ENCODE data around the gene ACAD10. TPM values are rescaled to one million over a fixed set of nuclear protein-coding genes. Genes with fewer than 3 reads are reported as not detected.

ACAD10 gene
- total RNA-seq, 1 donor from 2014 or later = 24.0 TPM

DNA sequence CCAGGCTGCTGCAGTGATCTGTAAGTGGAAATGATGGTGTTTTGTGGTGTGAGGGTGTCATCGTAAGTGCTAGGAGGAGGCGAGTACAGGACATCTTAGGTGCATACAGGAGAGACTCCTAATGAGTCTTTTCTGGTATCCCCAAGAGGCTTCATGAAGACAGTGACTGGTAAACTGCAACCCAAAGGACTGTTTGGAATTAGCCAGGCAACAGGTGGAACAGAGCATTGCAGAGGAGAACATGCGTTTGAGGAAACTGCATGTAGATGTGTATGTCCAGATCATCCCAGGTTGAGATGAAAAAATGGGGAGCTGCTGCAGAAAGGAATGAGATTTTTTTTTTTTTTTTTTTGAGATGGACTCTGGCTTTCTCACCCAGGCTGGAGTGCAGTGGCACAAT is 5.4 kb downstream of the ACAD10 start:
- Histone ChIP-seq H3K27ac (no peak overlapping the region), H3K4me1 (peaks cover 15% of the 10 kb centered on the region), H3K9me3 (no peaks in the 10 kb centered on the region), H3K27me3 (ENCODE audit: low read depth) (no peaks in the 10 kb centered on the region), H3K36me3 (peaks cover 42% of the 10 kb centered on the region), H3K4me3 (no peak overlapping the region)
- ATAC-seq (no peak), DNase-seq (no peak)
- TF ChIP-seq, protein P1, sequence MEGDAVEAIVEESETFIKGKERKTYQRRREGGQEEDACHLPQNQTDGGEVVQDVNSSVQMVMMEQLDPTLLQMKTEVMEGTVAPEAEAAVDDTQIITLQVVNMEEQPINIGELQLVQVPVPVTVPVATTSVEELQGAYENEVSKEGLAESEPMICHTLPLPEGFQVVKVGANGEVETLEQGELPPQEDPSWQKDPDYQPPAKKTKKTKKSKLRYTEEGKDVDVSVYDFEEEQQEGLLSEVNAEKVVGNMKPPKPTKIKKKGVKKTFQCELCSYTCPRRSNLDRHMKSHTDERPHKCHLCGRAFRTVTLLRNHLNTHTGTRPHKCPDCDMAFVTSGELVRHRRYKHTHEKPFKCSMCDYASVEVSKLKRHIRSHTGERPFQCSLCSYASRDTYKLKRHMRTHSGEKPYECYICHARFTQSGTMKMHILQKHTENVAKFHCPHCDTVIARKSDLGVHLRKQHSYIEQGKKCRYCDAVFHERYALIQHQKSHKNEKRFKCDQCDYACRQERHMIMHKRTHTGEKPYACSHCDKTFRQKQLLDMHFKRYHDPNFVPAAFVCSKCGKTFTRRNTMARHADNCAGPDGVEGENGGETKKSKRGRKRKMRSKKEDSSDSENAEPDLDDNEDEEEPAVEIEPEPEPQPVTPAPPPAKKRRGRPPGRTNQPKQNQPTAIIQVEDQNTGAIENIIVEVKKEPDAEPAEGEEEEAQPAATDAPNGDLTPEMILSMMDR (IDR thresholded peaks at IDR 0.05) = no peak
- intact Hi-C loops (cut with DNase I) = no loop called here

DNA sequence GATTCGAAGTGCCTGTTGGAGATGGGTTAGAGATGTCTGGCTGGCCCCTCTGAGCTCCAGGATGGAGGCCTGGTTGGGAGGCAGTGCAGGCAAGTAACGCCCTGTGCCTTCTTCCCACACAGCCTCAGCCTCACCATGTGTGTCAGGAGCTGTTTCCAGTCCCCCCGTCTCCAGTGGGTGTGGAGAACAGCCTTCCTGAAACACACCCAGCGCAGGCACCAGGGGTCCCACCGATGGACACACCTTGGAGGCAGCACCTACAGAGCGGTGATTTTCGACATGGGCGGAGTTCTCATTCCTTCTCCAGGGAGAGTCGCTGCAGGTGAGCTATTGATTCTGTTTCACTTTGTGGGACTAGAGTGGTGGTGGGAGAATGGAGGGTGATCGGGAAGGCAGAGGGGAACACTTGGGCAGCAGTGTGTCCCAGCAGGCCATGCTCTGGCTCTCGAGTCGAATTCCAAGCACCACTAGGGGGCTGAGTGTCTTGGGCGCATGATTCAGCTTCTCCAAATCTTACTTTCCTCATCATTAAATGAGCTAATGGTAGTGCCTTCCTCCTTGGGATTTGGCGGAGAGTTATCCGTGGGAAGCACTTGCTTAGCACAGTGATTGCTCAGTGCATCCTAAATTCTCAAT is 6.8 kb downstream of the ACAD10 start:
- TF ChIP-seq, protein P1 (IDR thresholded peaks at IDR 0.05) = no peak
- Histone ChIP-seq H3K4me1 (peaks cover under 1% of the 10 kb centered on the region), H3K9me3 (no peaks in the 10 kb centered on the region), H3K27ac (no peak overlapping the region), H3K36me3 (peaks cover 57% of the 10 kb centered on the region), H3K4me3 (no peak overlapping the region), H3K27me3 (ENCODE audit: low read depth) (no peaks in the 10 kb centered on the region)
- intact Hi-C loops (cut with DNase I) = no loop called here
- ATAC-seq (no peak), DNase-seq (no peak)

DNA sequence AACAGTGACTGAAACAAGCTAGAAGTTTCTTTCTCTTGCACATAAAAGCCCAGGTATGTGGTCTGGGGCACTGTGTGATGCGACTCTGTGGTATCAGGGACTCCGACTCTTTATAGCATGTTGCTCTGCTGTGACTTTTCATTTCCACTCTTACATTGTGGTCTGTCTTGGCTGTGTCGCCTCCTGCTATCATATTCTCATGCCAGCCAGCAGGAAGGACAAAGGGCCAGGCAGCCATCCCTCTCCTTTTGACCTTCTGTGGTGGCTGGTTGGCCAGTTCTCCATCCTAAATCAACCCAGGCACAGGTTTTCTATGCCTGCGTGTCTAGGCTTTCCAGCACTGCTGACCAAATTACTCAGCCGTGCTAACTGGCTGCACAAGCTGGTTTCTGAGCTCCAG is 8.0 kb downstream of the ACAD10 start:
- H3K9me3 ChIP-seq = no peaks in the 10 kb centered on the region
- no peaks in the 10 kb centered on the region for H3K4me1 ChIP-seq
- H3K36me3 ChIP-seq = peaks cover 63% of the 10 kb centered on the region
- no peak overlapping the region for H3K27ac ChIP-seq
- TF ChIP-seq, protein P1 (IDR thresholded peaks at IDR 0.05) = no peak
- DNase-seq (no peak), ATAC-seq (no peak)
- no peaks in the 10 kb centered on the region for H3K27me3 ChIP-seq (ENCODE audit: low read depth)
- H3K4me3 ChIP-seq = no peak overlapping the region
- intact Hi-C loops (cut with DNase I) = no loop called here

DNA sequence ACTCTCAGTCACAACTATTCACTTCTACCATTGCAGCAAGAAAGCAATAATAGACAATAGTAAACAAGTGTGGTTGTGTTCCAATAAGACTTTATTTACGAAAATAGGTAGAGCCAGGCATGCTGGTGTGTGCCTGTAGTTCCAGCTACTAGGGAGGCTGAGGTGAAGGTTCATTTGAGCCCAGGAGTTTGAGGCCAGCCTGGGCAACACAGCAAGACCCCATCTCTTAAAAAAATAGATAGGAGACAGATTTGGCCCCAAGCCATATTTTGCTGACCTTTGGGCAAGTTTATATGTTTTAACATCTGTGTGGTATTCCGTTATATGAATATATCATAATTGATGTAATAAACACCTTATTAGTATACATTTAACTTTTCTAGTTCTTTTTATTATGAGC is 14.1 kb downstream of the ACAD10 start:
- H3K4me3 ChIP-seq = no peak overlapping the region
- ATAC-seq = no peak
- no peaks in the 10 kb centered on the region for H3K4me1 ChIP-seq
- no peaks in the 10 kb centered on the region for H3K27me3 ChIP-seq (ENCODE audit: low read depth)
- no peak for DNase-seq
- intact Hi-C loops (cut with DNase I) = no loop called here
- TF ChIP-seq, protein P1 (IDR thresholded peaks at IDR 0.05) = no peak
- H3K9me3 ChIP-seq = no peaks in the 10 kb centered on the region
- peaks cover 90% of the 10 kb centered on the region for H3K36me3 ChIP-seq
- H3K27ac ChIP-seq = no peak overlapping the region

DNA sequence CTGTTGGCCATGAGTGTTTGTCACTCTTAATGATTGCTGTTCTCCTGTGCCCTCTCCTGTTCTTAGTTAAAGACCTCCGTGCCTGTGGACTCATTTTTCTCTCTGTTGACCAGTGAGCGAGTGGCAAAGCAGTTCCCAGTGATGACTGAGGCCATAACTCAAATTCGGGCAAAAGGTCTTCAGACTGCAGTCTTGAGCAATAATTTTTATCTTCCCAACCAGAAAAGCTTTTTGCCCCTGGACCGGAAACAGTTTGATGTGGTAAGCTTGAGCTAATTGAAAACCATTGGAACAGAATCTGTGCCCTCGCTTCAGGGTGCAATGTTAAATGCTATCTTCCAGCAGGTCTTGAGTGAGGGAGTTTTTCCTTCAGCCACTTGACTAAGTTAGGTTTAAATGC is 19.8 kb downstream of the ACAD10 start:
- H3K27me3 ChIP-seq (ENCODE audit: low read depth) = no peaks in the 10 kb centered on the region
- H3K9me3 ChIP-seq = no peaks in the 10 kb centered on the region
- no peak for ATAC-seq
- TF ChIP-seq, protein P1 (IDR thresholded peaks at IDR 0.05) = no peak
- no peak for DNase-seq
- no peak overlapping the region for H3K27ac ChIP-seq
- no peak overlapping the region for H3K4me3 ChIP-seq
- H3K4me1 ChIP-seq = no peaks in the 10 kb centered on the region
- intact Hi-C loops (cut with DNase I) = no loop called here
- H3K36me3 ChIP-seq = peaks cover 96% of the 10 kb centered on the region

Measured in lower lobe of right lung (tissue), 2 donors.